GM06990 (cell line): ENCODE measurements around the gene CDCA5.

Experiments used
- DNase-seq: peaks from one replicate; pipeline ENCODE4 v3.0.0-alpha.2; 2011; ENCODE audit not compliant: insufficient read length; ENCODE audit errors: extremely low read depth
- H3K27me3 ChIP-seq: replicated peaks from 2 replicates; pipeline ENCODE4 v1.6.0; 2011; ENCODE audit warnings: low read length; ENCODE audit not compliant: control insufficient read depth, insufficient read depth
- H3K36me3 ChIP-seq: 2 replicates; pipeline ENCODE4 v1.5.1; 2011; ENCODE audit warnings: low read length; ENCODE audit not compliant: control insufficient read depth, insufficient read depth
- H3K4me3 ChIP-seq: replicated peaks from 2 replicates; pipeline ENCODE4 v1.5.1; 2011; ENCODE audit warnings: low read depth, mild to moderate bottlenecking, control low read depth, low read length
- TF ChIP-seq, protein P1 (sequence below): IDR thresholded peaks from 2 replicates; pipeline ENCODE4 v1.5.1; 2011; ENCODE audit warnings: low read length, control low read depth, mild to moderate bottlenecking, inconsistent platforms; ENCODE audit not compliant: insufficient read depth, poor library complexity, severe bottlenecking

Gene CDCA5

DNA sequence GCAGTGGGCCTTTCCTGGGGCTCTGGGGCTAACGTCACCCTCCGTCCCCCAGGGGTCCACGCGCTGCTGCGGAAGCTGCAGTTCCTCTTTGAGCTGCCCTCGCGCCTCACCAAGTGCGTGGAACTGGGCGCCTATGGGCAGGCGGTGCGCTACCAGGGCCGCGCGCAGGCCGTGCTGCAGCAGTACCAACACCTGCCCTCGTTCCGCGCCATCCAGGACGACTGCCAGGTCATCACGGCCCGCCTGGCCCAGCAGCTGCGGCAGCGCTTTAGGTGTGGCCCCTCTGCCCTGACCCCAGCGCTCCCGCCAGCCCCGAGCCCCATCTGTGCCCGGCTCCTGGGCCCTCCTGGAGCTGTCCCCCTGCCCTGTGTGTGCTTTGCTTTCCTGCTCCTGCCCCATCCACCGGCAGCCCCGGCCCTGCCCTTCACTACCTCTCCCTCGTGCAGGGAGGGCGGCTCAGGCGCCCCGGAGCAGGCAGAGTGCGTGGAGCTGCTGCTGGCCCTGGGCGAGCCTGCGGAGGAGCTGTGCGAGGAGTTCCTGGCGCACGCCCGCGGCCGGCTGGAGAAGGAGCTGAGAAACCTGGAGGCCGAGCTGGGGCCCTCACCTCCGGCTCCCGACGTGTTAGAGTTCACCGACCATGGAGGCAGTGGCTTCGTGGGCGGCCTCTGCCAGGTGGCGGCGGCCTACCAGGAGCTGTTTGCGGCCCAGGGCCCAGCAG is 24.1 kb upstream of the CDCA5 start:
- H3K4me3 ChIP-seq = no peak overlapping the region
- no peak for DNase-seq
- peaks cover 6% of the 10 kb centered on the region for H3K36me3 ChIP-seq
- TF ChIP-seq, protein P1, sequence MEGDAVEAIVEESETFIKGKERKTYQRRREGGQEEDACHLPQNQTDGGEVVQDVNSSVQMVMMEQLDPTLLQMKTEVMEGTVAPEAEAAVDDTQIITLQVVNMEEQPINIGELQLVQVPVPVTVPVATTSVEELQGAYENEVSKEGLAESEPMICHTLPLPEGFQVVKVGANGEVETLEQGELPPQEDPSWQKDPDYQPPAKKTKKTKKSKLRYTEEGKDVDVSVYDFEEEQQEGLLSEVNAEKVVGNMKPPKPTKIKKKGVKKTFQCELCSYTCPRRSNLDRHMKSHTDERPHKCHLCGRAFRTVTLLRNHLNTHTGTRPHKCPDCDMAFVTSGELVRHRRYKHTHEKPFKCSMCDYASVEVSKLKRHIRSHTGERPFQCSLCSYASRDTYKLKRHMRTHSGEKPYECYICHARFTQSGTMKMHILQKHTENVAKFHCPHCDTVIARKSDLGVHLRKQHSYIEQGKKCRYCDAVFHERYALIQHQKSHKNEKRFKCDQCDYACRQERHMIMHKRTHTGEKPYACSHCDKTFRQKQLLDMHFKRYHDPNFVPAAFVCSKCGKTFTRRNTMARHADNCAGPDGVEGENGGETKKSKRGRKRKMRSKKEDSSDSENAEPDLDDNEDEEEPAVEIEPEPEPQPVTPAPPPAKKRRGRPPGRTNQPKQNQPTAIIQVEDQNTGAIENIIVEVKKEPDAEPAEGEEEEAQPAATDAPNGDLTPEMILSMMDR = no peak
- H3K27me3 ChIP-seq = no peaks in the 10 kb centered on the region

DNA sequence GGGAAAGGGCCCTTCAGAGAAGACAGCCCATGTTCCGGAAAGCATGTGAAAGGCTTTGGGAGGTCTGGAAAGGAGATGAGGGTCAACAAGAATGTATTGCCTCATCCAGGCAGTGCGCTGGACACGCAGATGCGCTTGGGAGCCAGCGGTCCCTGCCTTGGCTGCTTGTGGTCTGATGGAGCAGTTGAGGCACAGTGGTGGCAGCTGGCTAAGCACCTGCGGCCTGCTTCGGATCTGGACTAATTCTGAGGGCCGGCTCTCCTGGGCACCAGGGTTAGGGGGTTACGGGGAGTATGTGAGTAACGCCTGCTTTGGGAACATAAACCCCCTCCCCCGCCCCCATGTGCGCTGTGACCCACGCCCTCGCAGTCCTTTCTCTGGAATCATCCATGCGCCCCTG is 23.2 kb upstream of the CDCA5 start:
- H3K27me3 ChIP-seq = no peaks in the 10 kb centered on the region
- H3K4me3 ChIP-seq = no peak overlapping the region
- peaks cover 6% of the 10 kb centered on the region for H3K36me3 ChIP-seq
- TF ChIP-seq, protein P1 = no peak
- DNase-seq = no peak

DNA sequence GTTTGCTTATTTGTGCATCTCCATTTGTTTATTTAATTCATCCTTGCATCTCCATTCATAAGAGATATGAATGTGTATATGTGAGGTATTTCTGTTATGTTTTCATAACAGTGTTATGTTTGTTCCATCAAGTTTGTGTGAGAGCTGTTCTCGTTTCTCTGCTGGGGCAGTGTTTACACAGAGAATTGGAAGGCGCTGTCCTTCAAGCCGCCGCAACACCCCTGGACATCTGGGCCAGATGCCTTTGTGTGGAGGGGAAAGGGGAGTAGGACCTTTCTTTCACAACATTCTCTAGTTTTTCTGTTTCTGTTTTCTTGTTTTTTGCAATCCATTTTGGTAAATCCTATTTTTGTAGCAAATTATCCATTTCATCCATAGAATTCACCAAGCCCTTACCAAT is 20.8 kb upstream of the CDCA5 start:
- no peaks in the 10 kb centered on the region for H3K27me3 ChIP-seq
- no peak for DNase-seq
- TF ChIP-seq, protein P1 = no peak
- no peak overlapping the region for H3K4me3 ChIP-seq
- H3K36me3 ChIP-seq = peaks cover 6% of the 10 kb centered on the region

DNA sequence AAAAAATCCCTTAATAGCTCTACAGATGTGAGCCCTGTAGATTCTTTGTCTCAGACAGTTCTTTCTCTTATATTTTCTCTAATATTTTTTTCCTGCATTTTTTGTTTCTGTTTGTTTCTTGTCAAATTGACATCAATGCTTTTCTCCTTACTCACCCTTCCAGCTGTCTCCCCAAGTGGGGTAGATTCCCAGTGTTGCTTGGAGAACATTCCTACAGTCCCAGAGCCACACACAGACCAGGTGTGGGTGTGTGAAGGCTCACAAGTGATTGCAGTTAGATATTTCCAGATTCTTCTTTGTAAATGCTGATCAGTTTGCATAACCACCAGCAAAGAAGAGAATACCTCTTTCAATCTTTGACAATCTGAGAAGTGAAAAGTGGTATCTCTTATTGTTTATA is 19.6 kb upstream of the CDCA5 start:
- peaks cover 3% of the 10 kb centered on the region for H3K36me3 ChIP-seq
- DNase-seq = no peak

DNA sequence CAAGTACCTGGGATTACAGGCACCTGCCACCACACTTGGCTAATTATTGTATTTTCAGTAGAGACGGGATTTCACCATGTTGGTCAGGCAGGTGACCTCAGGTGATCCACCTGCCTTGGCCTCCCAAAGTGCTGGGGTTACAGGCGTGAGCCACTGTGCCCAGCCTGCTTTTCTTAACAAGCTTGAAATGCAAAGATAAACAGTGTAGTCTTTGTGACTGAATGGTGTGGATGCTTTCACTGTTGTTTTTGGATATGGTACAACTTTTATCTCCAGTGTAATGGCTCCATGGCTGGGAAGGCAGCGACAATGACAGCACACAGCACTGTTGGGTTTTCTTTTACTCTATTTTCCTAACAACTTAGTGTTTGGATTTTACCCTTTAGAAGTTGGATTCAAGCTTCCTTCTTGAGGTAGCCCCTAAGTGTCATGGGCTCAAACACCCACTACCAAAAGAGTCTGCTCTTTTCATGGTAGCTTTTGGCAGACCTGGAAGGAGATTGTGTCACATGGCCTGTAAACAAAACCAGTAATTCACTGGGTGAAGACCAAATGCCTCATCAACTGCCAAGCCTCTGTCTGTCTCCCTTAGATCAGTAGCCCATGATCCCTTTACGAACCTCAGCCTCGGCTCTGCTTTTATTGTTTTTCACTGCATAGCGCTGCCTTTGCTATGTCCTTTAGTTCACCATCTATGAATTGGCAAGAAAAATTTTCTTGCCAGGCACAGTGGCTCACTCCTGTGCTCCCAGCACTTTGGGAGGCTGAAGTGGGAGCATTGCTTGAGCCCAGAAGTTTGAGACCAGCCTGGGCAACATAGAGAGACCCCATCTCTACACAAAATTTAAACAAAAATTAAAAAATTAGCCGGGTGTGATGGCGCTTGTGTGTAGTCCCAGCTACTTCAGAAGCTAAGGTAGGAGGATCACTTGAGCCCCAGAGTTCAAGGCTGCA is 18.6 kb upstream of the CDCA5 start:
- peaks cover 3% of the 10 kb centered on the region for H3K36me3 ChIP-seq
- DNase-seq = no peak
- H3K27me3 ChIP-seq = no peaks in the 10 kb centered on the region
- TF ChIP-seq, protein P1 = no peak
- no peak overlapping the region for H3K4me3 ChIP-seq

More for the DNA sequence above, 19.6 kb upstream of the CDCA5 start:
- TF ChIP-seq, protein P1 = no peak
- Histone ChIP-seq H3K27me3 (no peaks in the 10 kb centered on the region), H3K4me3 (no peak overlapping the region)
